Measurements from ENCODE around the gene CDC42BPB.

Gene CDC42BPB

GRCh38 chr14:102971836-102972606 is 85.3 kb downstream of the CDC42BPB start:
- H3K4me3 ChIP-seq (replicated peaks in 1 of 2; ENCODE audit: low read depth in 2 of 2, low read length in 2 of 2): no peak overlapping the region
- no peak for TF ChIP-seq CTCF (IDR thresholded peaks at IDR 0.05; ENCODE audit: low read depth, low read length)
- no peak for DNase-seq (ENCODE audit: low read depth in 2 of 2)

GRCh38 chr14:102971314-102971713 is 86.0 kb downstream of the CDC42BPB start:
- DNase-seq (ENCODE audit: low read depth in 2 of 2): no peak
- no peak overlapping the region for H3K4me3 ChIP-seq (replicated peaks in 1 of 2; ENCODE audit: low read depth in 2 of 2, low read length in 2 of 2)
- no peak for TF ChIP-seq CTCF (IDR thresholded peaks at IDR 0.05; ENCODE audit: low read depth, low read length)

- DNase-seq (ENCODE audit: low read depth in 2 of 2): no peak
- H3K4me3 ChIP-seq (replicated peaks in 1 of 2; ENCODE audit: low read depth in 2 of 2, low read length in 2 of 2): no peak overlapping the region
- TF ChIP-seq CTCF (IDR thresholded peaks at IDR 0.05; ENCODE audit: low read depth, low read length): no peak
Measured at GRCh38 chr14:102970496-102970895, 86.9 kb downstream of the CDC42BPB start.

- no peak for DNase-seq (ENCODE audit: low read depth in 2 of 2)
- TF ChIP-seq CTCF (IDR thresholded peaks at IDR 0.05; ENCODE audit: low read depth, low read length): no peak
- H3K4me3 ChIP-seq (replicated peaks in 1 of 2; ENCODE audit: low read depth in 2 of 2, low read length in 2 of 2): no peak overlapping the region
Measured at GRCh38 chr14:102969901-102970300, 87.4 kb downstream of the CDC42BPB start.

- no peak for DNase-seq (ENCODE audit: low read depth in 2 of 2)
- no peak overlapping the region for H3K4me3 ChIP-seq (replicated peaks in 1 of 2; ENCODE audit: low read depth in 2 of 2, low read length in 2 of 2)
- TF ChIP-seq CTCF (IDR thresholded peaks at IDR 0.05; ENCODE audit: low read depth, low read length): no peak
Measured at GRCh38 chr14:102969060-102969791, 88.1 kb downstream of the CDC42BPB start.

GRCh38 chr14:102968306-102968705 is 89.0 kb downstream of the CDC42BPB start:
- no peak for DNase-seq (ENCODE audit: low read depth in 2 of 2)
- TF ChIP-seq CTCF (IDR thresholded peaks at IDR 0.05; ENCODE audit: low read depth, low read length): no peak
- no peak overlapping the region for H3K4me3 ChIP-seq (replicated peaks in 1 of 2; ENCODE audit: low read depth in 2 of 2, low read length in 2 of 2)

Data from cardiac fibroblast (primary cell).